ENCODE data around the gene MED12L. TPM values are rescaled to one million over a fixed set of nuclear protein-coding genes. Genes with fewer than 3 reads are reported as not detected.

MED12L gene
- total and polyA plus RNA-seq, 2 donors (not counting 1 experiment from before 2014, with no cell fraction given): 0.94 to 4.3 TPM

DNA sequence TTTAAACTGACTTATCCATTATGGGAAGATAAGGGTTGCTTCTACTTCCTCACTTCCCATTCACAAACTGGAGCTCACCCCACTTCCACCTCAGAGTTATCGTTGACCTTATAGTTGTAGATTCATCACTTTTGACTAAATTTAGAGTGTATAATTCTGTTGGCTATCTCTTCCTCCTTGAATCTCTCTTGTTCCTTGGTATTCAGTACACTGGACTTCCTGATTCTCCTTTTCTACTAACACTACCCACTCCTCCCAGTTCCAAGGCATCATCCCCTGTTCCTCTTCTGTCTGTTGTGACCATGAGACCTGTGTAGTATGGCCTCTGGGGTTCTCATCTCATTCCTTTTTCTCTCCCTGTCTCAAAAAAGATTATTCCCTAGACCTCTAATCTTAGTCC is 237.0 kb downstream of the MED12L start:
- Histone ChIP-seq H2AFZ (ENCODE audit: low read length) (no peak overlapping the region), H3K4me3 (replicated peaks in 1 of 4; ENCODE audit: control extremely low read depth in 1 of 4, insufficient read depth in 1 of 4, low read depth in 3 of 4, low read length in 4 of 4) (no peak overlapping the region)
- TF ChIP-seq, protein P1, sequence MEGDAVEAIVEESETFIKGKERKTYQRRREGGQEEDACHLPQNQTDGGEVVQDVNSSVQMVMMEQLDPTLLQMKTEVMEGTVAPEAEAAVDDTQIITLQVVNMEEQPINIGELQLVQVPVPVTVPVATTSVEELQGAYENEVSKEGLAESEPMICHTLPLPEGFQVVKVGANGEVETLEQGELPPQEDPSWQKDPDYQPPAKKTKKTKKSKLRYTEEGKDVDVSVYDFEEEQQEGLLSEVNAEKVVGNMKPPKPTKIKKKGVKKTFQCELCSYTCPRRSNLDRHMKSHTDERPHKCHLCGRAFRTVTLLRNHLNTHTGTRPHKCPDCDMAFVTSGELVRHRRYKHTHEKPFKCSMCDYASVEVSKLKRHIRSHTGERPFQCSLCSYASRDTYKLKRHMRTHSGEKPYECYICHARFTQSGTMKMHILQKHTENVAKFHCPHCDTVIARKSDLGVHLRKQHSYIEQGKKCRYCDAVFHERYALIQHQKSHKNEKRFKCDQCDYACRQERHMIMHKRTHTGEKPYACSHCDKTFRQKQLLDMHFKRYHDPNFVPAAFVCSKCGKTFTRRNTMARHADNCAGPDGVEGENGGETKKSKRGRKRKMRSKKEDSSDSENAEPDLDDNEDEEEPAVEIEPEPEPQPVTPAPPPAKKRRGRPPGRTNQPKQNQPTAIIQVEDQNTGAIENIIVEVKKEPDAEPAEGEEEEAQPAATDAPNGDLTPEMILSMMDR (conservative IDR thresholded peaks at IDR 0.05 in 1 of 2, IDR thresholded peaks at IDR 0.05 in 1 of 2; ENCODE audit: low read depth in 1 of 2, low read length in 2 of 2): no peak
- TF ChIP-seq EZH2 (IDR thresholded peaks at IDR 0.05; ENCODE audit: low read length, missing control alignments): no peak

DNA sequence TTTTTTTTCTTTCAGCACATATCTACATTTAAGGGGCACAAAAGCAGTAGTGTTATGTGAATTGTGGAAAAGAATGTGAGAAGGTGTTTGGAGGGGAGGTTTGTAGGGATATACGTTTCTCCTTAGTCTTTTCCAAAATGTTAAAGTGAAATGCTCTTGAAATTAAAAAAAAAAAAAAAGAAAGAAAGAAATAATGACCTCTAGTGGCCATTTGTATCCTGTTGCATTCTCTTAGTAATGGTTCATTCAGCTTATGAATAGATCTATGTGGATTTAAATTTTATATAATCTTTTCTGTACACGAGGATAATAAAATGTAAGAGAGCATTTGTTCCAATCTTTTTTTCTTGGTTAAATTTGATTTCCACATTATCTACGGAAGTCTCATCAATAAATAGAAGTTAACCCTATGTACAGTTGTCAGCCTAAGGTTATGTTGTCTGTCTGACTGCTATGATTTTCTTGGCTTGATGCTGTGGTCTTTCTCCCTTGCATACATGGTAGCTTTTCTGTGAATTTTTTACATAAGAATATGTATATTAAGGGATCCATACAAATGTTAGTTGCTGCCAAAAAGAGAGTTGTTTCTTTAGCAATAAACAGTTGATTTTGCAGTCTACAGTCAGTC is 242.2 kb downstream of the MED12L start:
- TF ChIP-seq, protein P1 (conservative IDR thresholded peaks at IDR 0.05 in 1 of 2, IDR thresholded peaks at IDR 0.05 in 1 of 2; ENCODE audit: low read depth in 1 of 2, low read length in 2 of 2): peak in 1 of 2 donors; percentile 47
- no peak for TF ChIP-seq EZH2 (IDR thresholded peaks at IDR 0.05; ENCODE audit: low read length, missing control alignments)
- Histone ChIP-seq H3K9me3 (ENCODE audit: control insufficient read depth, insufficient read depth, low read depth, low read length) (no peaks in the 10 kb centered on the region), H3K27ac (ENCODE audit: insufficient read depth, low read length) (no peak overlapping the region), H3K79me2 (ENCODE audit: control insufficient read depth, insufficient read depth, low read length) (no peaks in the 10 kb centered on the region), H2AFZ (ENCODE audit: low read length) (peak overlapping the region; percentile 30), H3K4me2 (ENCODE audit: extremely low read depth, insufficient read depth, low read length) (no peak overlapping the region), H4K20me1 (ENCODE audit: control insufficient read depth, extremely low read depth, insufficient read depth, low read length) (no peaks in the 10 kb centered on the region), H3K27me3 (ENCODE audit: control insufficient read depth, insufficient read depth, low read length) (no peaks in the 10 kb centered on the region), H3K9ac (ENCODE audit: insufficient read depth, low read length) (no peak overlapping the region), H3K4me1 (ENCODE audit: control insufficient read depth, extremely low read depth, insufficient read depth, low read length) (peaks cover 5% of the 10 kb centered on the region), H3K36me3 (ENCODE audit: control insufficient read depth, insufficient read depth, low read length) (no peaks in the 10 kb centered on the region), H3K4me3 (replicated peaks in 1 of 4; ENCODE audit: control extremely low read depth in 1 of 4, insufficient read depth in 1 of 4, low read depth in 3 of 4, low read length in 4 of 4) (no peak overlapping the region)
- peak in 1 of 2 donors; percentile 54 for DNase-seq (ENCODE audit: low read depth in 2 of 2)

More for the DNA sequence above, 237.0 kb downstream of the MED12L start:
- Histone ChIP-seq H3K36me3 (ENCODE audit: control insufficient read depth, insufficient read depth, low read length) (no peaks in the 10 kb centered on the region), H3K9me3 (ENCODE audit: control insufficient read depth, insufficient read depth, low read depth, low read length) (no peaks in the 10 kb centered on the region), H3K79me2 (ENCODE audit: control insufficient read depth, insufficient read depth, low read length) (no peaks in the 10 kb centered on the region), H3K4me1 (ENCODE audit: control insufficient read depth, extremely low read depth, insufficient read depth, low read length) (peaks cover 20% of the 10 kb centered on the region), H3K9ac (ENCODE audit: insufficient read depth, low read length) (no peak overlapping the region), H4K20me1 (ENCODE audit: control insufficient read depth, extremely low read depth, insufficient read depth, low read length) (no peaks in the 10 kb centered on the region), H3K27ac (ENCODE audit: insufficient read depth, low read length) (no peak overlapping the region), H3K27me3 (ENCODE audit: control insufficient read depth, insufficient read depth, low read length) (no peaks in the 10 kb centered on the region), H3K4me2 (ENCODE audit: extremely low read depth, insufficient read depth, low read length) (no peak overlapping the region)
- DNase-seq (ENCODE audit: low read depth in 2 of 2): no peak

DNA sequence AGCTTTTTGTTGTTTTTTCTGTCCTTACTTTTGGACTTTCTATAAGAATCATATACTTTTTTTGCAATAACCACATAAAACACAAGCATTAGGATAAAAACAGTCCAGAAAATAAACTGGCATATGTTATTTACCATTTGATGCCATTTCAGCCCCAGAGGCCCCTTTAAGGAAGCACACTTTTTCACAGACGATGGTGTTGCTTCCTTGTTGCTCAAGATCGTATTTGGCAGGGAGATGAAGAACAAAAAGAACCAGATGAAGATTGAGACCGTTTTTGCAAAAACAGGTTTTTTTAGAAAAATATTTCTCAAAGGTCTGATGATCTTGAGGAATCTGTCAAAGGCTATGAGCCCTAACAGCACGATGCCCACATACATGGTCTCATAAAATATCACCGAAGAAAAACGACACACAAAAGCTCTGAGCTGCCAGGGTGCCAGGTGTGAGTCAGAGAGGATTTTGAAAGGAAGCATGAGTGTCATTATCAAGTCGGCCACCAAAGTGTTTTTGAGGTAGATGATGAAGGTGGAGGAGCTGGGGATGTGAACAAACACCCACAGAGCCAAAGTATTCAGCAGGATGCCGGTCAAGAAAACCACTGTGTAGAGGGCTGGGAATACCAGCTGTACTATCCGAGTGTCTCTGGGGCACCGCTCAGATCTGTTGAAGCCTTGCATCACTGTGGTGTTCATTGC is 243.0 kb downstream of the MED12L start:
- Histone ChIP-seq H3K27ac (ENCODE audit: insufficient read depth, low read length) (no peak overlapping the region), H3K4me2 (ENCODE audit: extremely low read depth, insufficient read depth, low read length) (no peak overlapping the region), H3K9me3 (ENCODE audit: control insufficient read depth, insufficient read depth, low read depth, low read length) (no peaks in the 10 kb centered on the region), H2AFZ (ENCODE audit: low read length) (no peak overlapping the region), H3K4me1 (ENCODE audit: control insufficient read depth, extremely low read depth, insufficient read depth, low read length) (peaks cover 5% of the 10 kb centered on the region), H3K36me3 (ENCODE audit: control insufficient read depth, insufficient read depth, low read length) (no peaks in the 10 kb centered on the region), H4K20me1 (ENCODE audit: control insufficient read depth, extremely low read depth, insufficient read depth, low read length) (no peaks in the 10 kb centered on the region), H3K79me2 (ENCODE audit: control insufficient read depth, insufficient read depth, low read length) (no peaks in the 10 kb centered on the region), H3K27me3 (ENCODE audit: control insufficient read depth, insufficient read depth, low read length) (no peaks in the 10 kb centered on the region), H3K4me3 (replicated peaks in 1 of 4; ENCODE audit: control extremely low read depth in 1 of 4, insufficient read depth in 1 of 4, low read depth in 3 of 4, low read length in 4 of 4) (no peak overlapping the region), H3K9ac (ENCODE audit: insufficient read depth, low read length) (no peak overlapping the region)
- TF ChIP-seq, protein P1 (conservative IDR thresholded peaks at IDR 0.05 in 1 of 2, IDR thresholded peaks at IDR 0.05 in 1 of 2; ENCODE audit: low read depth in 1 of 2, low read length in 2 of 2): no peak
- TF ChIP-seq EZH2 (IDR thresholded peaks at IDR 0.05; ENCODE audit: low read length, missing control alignments): no peak
- peak in 1 of 2 donors; percentile 44 for DNase-seq (ENCODE audit: low read depth in 2 of 2)

All from fibroblast of lung (primary cell).